ENCODE data around the gene MVB12B. TPM values are rescaled to one million over a fixed set of nuclear protein-coding genes. Genes with fewer than 3 reads are reported as not detected.

MVB12B gene
- total and polyA plus RNA-seq, 8 donors, result 19.9 to 25.3 (median 22.8) TPM

DNA sequence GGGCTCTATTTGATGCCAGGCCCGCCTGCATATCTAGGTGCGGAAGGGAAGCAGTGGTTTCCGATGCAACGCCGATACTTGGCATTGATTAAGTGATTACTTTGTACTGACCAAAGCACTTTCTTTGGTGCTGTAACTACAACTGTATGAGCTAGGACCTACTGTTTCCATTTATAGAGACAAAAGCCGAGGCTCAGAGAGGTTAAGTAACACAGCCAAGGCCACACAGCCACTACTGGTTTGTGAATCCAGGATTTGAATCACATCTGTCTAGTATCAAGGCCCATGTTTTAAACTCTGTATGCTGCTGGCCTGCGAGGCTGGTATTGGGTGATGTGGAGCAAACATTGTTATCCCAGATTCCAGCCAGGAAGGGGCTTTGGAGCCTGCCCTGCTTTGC lies 41.4 kb downstream of the MVB12B start:
- TF ChIP-seq, protein P1, sequence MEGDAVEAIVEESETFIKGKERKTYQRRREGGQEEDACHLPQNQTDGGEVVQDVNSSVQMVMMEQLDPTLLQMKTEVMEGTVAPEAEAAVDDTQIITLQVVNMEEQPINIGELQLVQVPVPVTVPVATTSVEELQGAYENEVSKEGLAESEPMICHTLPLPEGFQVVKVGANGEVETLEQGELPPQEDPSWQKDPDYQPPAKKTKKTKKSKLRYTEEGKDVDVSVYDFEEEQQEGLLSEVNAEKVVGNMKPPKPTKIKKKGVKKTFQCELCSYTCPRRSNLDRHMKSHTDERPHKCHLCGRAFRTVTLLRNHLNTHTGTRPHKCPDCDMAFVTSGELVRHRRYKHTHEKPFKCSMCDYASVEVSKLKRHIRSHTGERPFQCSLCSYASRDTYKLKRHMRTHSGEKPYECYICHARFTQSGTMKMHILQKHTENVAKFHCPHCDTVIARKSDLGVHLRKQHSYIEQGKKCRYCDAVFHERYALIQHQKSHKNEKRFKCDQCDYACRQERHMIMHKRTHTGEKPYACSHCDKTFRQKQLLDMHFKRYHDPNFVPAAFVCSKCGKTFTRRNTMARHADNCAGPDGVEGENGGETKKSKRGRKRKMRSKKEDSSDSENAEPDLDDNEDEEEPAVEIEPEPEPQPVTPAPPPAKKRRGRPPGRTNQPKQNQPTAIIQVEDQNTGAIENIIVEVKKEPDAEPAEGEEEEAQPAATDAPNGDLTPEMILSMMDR (IDR thresholded peaks at IDR 0.05), result no peak
- no peak overlapping the region for H3K4me3 ChIP-seq
- no peaks in the 10 kb centered on the region for H3K27me3 ChIP-seq
- no peaks in the 10 kb centered on the region for H3K9me3 ChIP-seq
- H3K4me1 ChIP-seq, result peaks cover 9 to 44% of the 10 kb centered on the region in 2 donors
- H3K36me3 ChIP-seq, result no peaks in the 10 kb centered on the region
- DNase-seq (no peak), ATAC-seq (no peak)
- intact Hi-C loops (cut with DNase I), result no loop called here
- no peak overlapping the region for H3K27ac ChIP-seq

DNA sequence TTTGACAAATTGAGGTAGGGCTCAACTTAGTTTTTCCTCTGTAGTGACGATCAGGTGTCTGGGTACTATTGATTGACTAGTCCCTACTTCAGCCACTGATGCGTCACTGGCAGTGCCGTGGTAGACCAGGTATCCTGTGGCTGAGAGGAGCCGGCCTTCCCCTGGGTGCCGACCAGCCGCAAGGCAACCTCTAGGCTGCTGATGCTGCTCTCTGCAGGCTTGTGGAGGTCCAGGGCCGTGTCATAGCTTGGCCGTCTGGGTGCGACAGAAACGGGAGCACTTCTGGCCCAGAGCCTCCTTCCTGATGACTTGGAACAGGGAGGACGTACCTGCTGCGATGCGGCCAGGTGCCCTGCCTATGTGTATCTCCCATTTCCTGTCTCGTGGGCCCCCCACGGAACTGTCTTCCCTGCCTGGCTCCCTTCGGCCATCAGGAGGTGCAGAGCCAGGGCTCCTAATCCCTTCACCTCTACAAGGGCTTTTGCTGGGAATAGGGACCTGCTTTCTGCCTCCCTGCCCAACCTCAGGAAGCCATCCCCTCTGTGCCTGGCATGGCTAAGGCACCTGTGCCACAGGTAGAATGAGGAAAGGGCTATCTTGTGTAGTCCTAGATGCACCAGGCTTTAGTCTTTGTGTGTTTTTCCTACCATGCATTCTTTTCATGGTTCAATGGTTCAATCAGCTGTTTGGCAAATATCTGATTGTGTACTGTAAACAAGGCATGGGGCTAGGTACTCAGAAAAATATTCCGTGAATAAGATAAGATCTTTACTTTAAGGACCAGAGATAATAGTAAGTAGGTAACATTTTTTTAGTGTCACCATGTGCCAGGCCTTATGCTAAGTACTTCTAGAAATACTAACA lies 44.6 kb downstream of the MVB12B start:
- Histone ChIP-seq H3K27me3 (no peaks in the 10 kb centered on the region), H3K4me1 (peaks cover 13 to 58% of the 10 kb centered on the region in 2 donors), H3K4me3 (no peak overlapping the region), H3K27ac (no peak overlapping the region), H3K9me3 (no peaks in the 10 kb centered on the region), H3K36me3 (no peaks in the 10 kb centered on the region)
- ATAC-seq (no peak), DNase-seq (no peak)
- TF ChIP-seq, protein P1 (IDR thresholded peaks at IDR 0.05), result no peak
- intact Hi-C loops (cut with DNase I), result no loop called here

DNA sequence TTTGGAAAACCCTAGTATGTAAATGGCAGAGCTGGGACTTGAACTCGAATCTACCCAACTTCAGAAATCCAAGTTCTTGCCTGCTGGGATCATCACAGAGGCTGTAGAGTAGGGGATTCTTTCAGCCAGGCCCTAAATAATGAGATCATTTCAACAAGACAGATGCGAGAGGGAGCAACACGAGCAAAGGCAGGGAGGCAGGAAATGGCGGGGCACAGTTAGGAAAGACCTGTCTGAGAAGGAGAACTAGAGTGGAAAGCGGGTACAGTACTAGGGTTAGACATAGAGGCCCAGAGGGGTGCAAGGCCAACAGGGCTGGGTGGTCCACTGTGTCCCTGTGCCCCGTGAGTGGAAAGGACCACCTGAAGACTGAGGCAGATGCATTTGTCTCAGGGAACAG lies 46.1 kb downstream of the MVB12B start:
- Histone ChIP-seq H3K9me3 (no peaks in the 10 kb centered on the region), H3K4me3 (no peak overlapping the region), H3K4me1 (peaks cover 16 to 61% of the 10 kb centered on the region in 2 donors), H3K27ac (peak overlapping the region; percentile 63 to 64), H3K27me3 (no peaks in the 10 kb centered on the region), H3K36me3 (no peaks in the 10 kb centered on the region)
- DNase-seq (no peak), ATAC-seq (peak; percentile 6)
- intact Hi-C loops (cut with DNase I), result no loop called here
- TF ChIP-seq, protein P1 (IDR thresholded peaks at IDR 0.05), result no peak

DNA sequence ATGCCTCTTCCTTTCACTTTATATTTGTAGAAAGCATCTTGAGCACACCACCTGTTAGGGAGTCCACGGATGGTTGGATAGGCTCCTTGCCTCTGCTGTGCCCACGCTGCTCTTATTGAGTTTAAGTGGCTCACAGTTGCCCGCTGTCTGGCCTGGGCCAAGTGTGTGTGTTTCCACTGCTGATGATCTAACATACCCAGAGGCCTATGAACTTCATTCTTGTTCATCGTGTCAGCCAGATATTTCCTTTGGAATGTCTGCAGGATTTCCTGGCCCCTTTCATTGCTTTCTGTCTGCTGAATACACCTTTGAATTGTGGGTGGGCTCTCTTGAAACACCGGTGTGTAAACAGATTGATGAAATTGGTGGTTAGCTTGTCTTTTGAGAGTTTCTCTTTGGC lies 46.6 kb downstream of the MVB12B start:
- DNase-seq (no peak), ATAC-seq (peak; percentile 90)
- H3K27ac ChIP-seq, result peak overlapping the region; percentile 63 to 64
- H3K36me3 ChIP-seq, result no peaks in the 10 kb centered on the region
- H3K9me3 ChIP-seq, result no peaks in the 10 kb centered on the region
- H3K27me3 ChIP-seq, result no peaks in the 10 kb centered on the region
- TF ChIP-seq, protein P1 (IDR thresholded peaks at IDR 0.05), result no peak
- peaks cover 16 to 62% of the 10 kb centered on the region in 2 donors for H3K4me1 ChIP-seq
- intact Hi-C loops (cut with DNase I), result no loop called here
- H3K4me3 ChIP-seq, result no peak overlapping the region

DNA sequence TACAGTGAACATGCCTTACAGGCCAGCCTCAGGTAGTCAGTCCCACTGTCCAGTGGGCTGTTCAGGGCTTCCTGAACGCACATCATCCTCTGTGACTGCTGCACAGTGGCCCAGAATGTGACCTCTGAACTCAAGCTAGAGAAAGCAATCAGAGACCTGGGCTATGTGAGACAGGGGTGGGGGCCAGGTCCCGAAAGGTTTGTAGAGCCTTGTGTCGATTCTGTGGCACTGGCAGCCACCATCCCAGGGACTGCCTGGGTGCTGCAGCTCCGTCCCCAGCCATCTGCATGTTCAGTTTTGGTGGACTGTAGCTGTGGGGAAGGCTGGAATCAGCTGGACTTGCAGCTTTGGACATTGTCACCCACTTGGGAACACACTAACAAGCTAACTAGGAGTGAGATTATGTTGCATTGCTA lies 47.7 kb downstream of the MVB12B start:
- ATAC-seq, result no peak

More for the DNA sequence above, 47.7 kb downstream of the MVB12B start:
- no peak for DNase-seq
- Histone ChIP-seq H3K27ac (peak overlapping the region; percentile 1 to 64), H3K36me3 (no peaks in the 10 kb centered on the region), H3K27me3 (no peaks in the 10 kb centered on the region), H3K4me3 (no peak overlapping the region), H3K4me1 (peaks cover 16 to 65% of the 10 kb centered on the region in 2 donors), H3K9me3 (no peaks in the 10 kb centered on the region)
- intact Hi-C loops (cut with DNase I), result no loop called here
- TF ChIP-seq, protein P1 (IDR thresholded peaks at IDR 0.05), result no peak

All from left lung (tissue), 10 donors.